PC-3 (cell line): Measurements from ENCODE around the gene LHX4. TPM values are rescaled to one million over a fixed set of nuclear protein-coding genes. Genes with fewer than 3 reads are reported as not detected.

Source experiments
- ATAC-seq: fragments of 200-7000 bp; cut with Tn5 transposase; 2 replicates; pipeline ENCODE4 v1.9.1; 2020; ENCODE audit warnings: mild to moderate bottlenecking, moderate library complexity
- BruUV-seq: library from RNA; stranded (reverse); fragments of 400-500 nt; replicated peaks from 2 replicates; lab custom pipeline; 2021; lab: Mats Ljungman, UMichigan
- CTCF ChIA-PET: fragments of 300-600 bp; sonication (Branson Sonifier 250); formaldehyde crosslinking; loops from one replicate; lab custom pipeline; 2022; ENCODE audit warnings: antibody characterized with exemption; lab: Charles Lee
- POLR2A ChIA-PET: fragments of 300-600 bp; sonication (Branson Sonifier 250); formaldehyde crosslinking; loops from one replicate; lab custom pipeline; 2022; ENCODE audit warnings: antibody characterized with exemption; ENCODE audit not compliant: unreplicated experiment; lab: Charles Lee
- DNase-seq: peaks from one replicate; pipeline ENCODE4 v3.0.0-alpha.2; 2015
- H2AFZ ChIP-seq: fragments of 300-600 bp; sonication (generic); 2 replicates; pipeline ENCODE4 v1.6.0; 2016; ENCODE audit warnings: antibody characterized with exemption, low read length
- H3F3A ChIP-seq: fragments of 300-600 bp; sonication (generic); one replicate; pipeline ENCODE4 v1.6.0; 2017; ENCODE audit warnings: antibody characterized with exemption, low read length, control low read depth, mild to moderate bottlenecking; ENCODE audit not compliant: unreplicated experiment
- H3K27ac ChIP-seq: fragments of 300-600 bp; sonication (generic); 2 replicates; pipeline ENCODE4 v1.5.1; 2016; ENCODE audit warnings: mild to moderate bottlenecking, low read length
- H3K27me3 ChIP-seq: fragments of 300-600 bp; sonication (generic); 2 replicates; pipeline ENCODE4 v1.6.1; 2016; ENCODE audit warnings: low read length, mixed read lengths
- H3K36me3 ChIP-seq: fragments of 300-600 bp; sonication (generic); 2 replicates; pipeline ENCODE4 v1.6.1; 2016; ENCODE audit warnings: low read depth, mixed run types, low read length, mixed read lengths
- H3K4me1 ChIP-seq: fragments of 300-600 bp; sonication (generic); 2 replicates; pipeline ENCODE4 v1.5.1; 2016; ENCODE audit warnings: low read length; ENCODE audit not compliant: insufficient read depth
- H3K4me2 ChIP-seq: fragments of 300-600 bp; sonication (generic); 2 replicates; pipeline ENCODE4 v1.6.0; 2016; ENCODE audit warnings: low read length
- H3K4me3 ChIP-seq: fragments of 300-600 bp; sonication (generic); 2 replicates; pipeline ENCODE4 v1.5.1; 2016; ENCODE audit warnings: mild to moderate bottlenecking, low read length, mixed read lengths
- H3K79me2 ChIP-seq: fragments of 300-600 bp; sonication (generic); 2 replicates; pipeline ENCODE4 v1.6.1; 2017; ENCODE audit warnings: low read length, mixed read lengths
- H3K9ac ChIP-seq: fragments of 300-600 bp; sonication (generic); 2 replicates; pipeline ENCODE4 v1.6.0; 2016; ENCODE audit warnings: mild to moderate bottlenecking, low read length
- H3K9me2 ChIP-seq: fragments of 300-600 bp; sonication (generic); replicated peaks from 2 replicates; pipeline ENCODE4 v1.6.1; 2016; ENCODE audit warnings: mixed run types, low read length, mixed read lengths
- H3K9me3 ChIP-seq: fragments of 300-600 bp; sonication (generic); 2 replicates; pipeline ENCODE4 v1.6.1; 2016; ENCODE audit warnings: low read length, mixed read lengths
- H4K20me1 ChIP-seq: fragments of 300-600 bp; sonication (generic); 2 replicates; pipeline ENCODE4 v1.6.1; 2016; ENCODE audit warnings: low read length, mixed read lengths
- CTCF ChIP-seq: fragments of 300-600 bp; sonication (generic); conservative IDR thresholded peaks from 2 replicates; pipeline ENCODE4 v1.5.1; 2017; ENCODE audit warnings: antibody characterized with exemption, low read depth, mild to moderate bottlenecking, low read length
- EZH2 ChIP-seq: fragments of 300-600 bp; sonication (generic); IDR thresholded peaks from one replicate; pipeline ENCODE4 v1.6.1; 2017; ENCODE audit warnings: antibody characterized with exemption, mild to moderate bottlenecking, low read length; ENCODE audit not compliant: unreplicated experiment
- EZH2phosphoT487 ChIP-seq: fragments of 300-600 bp; sonication (generic); IDR thresholded peaks from 2 replicates; pipeline ENCODE4 v1.6.1; 2018; ENCODE audit warnings: mild to moderate bottlenecking, antibody characterized with exemption, low read length, borderline replicate concordance
- intact Hi-C: fragments of 100-400 bp; cut with micrococcal nuclease; formaldehyde crosslinking; loops from 2 replicates; pipeline ENCODE4 v1.9.0; 2023
- total RNA-seq: library from RNA; depleted of rRNA; stranded (reverse); fragments of >200 nt; gene quantifications from 2 replicates; pipeline ENCODE4 v1.2.3, GENCODE V29; 2014

Gene LHX4
- total RNA-seq, 1 experiment from 2014 or later, result 0.04 TPM

GRCh38 chr1:180269645-180270529 lies 39.8 kb downstream of the LHX4 start:
- Histone ChIP-seq H3K4me1 (no peaks in the 10 kb centered on the region), H2AFZ (no peak overlapping the region), H3K27ac (no peak overlapping the region), H3K79me2 (no peaks in the 10 kb centered on the region), H3K27me3 (no peaks in the 10 kb centered on the region), H3K4me3 (no peak overlapping the region), H4K20me1 (no peaks in the 10 kb centered on the region), H3K9ac (no peak overlapping the region), H3K36me3 (no peaks in the 10 kb centered on the region), H3F3A (no peaks in the 10 kb centered on the region), H3K4me2 (no peak overlapping the region), H3K9me2 (no peaks in the 10 kb centered on the region), H3K9me3 (no peaks in the 10 kb centered on the region)
- intact Hi-C loops, result loop anchor here (5.0 kb wide), 1 partner anchor 147 kb away; no protein-coding TSS in a partner anchor
- ChIA-PET CTCF (interaction anchor here (1.2 kb wide), 1 partner anchor 9 kb away, joined by 6 read pairs; no protein-coding TSS in a partner anchor), POLR2A (no interaction called here)
- TF ChIP-seq CTCF, result peak; percentile 60
- TF ChIP-seq EZH2phosphoT487, result no peak
- TF ChIP-seq EZH2, result no peak
- ATAC-seq (peak; percentile 80), DNase-seq (peak; percentile 52)
- no TSS peak for BruUV-seq

- POLR2A ChIA-PET, result no interaction called here
- intact Hi-C loops, result loop anchor here (5.0 kb wide), 1 partner anchor 147 kb away; no protein-coding TSS in a partner anchor
- no peaks in the 10 kb centered on the region for H3K36me3 ChIP-seq
- no peak overlapping the region for H3K9ac ChIP-seq
- no peak overlapping the region for H3K4me2 ChIP-seq
- no peaks in the 10 kb centered on the region for H3F3A ChIP-seq
- H3K27ac ChIP-seq, result no peak overlapping the region
- no peaks in the 10 kb centered on the region for H3K9me2 ChIP-seq
- peak; percentile 46 for ATAC-seq
- BruUV-seq, result no TSS peak
- H2AFZ ChIP-seq, result no peak overlapping the region
- no peak overlapping the region for H3K4me3 ChIP-seq
- DNase-seq, result no peak
- no peaks in the 10 kb centered on the region for H3K27me3 ChIP-seq
- no peaks in the 10 kb centered on the region for H3K79me2 ChIP-seq
- no peaks in the 10 kb centered on the region for H4K20me1 ChIP-seq
- CTCF ChIA-PET, result interaction anchor here (1.2 kb wide), 1 partner anchor 9 kb away, joined by 6 read pairs; no protein-coding TSS in a partner anchor
- H3K9me3 ChIP-seq, result no peaks in the 10 kb centered on the region
- H3K4me1 ChIP-seq, result no peaks in the 10 kb centered on the region
- TF ChIP-seq EZH2 (no peak), EZH2phosphoT487 (no peak), CTCF (no peak)
Measured at GRCh38 chr1:180270530-180271271, 40.6 kb downstream of the LHX4 start.
